ENCODE data around the gene MAST4. TPM values are rescaled to one million over a fixed set of nuclear protein-coding genes. Genes with fewer than 3 reads are reported as not detected.

MAST4 gene
- total and polyA plus RNA-seq, 2 of the 8 experiments (the other 6 are each of a cell fraction or from before 2014, with no cell fraction given), result 1.5 to 2.6 TPM

GRCh38 chr5:66553368-66553912, 42.8 kb upstream of the MAST4 start:
- Histone ChIP-seq H3K4ac (replicated peaks; ENCODE audit: insufficient read length, low read depth, low read length) (no peak overlapping the region), H3K23ac (ENCODE audit: insufficient read length) (no peak overlapping the region), H4K20me1 (replicated peaks in 1 of 2; ENCODE audit: control insufficient read depth in 1 of 2, insufficient read depth in 2 of 2, low read length in 2 of 2) (no peaks in the 10 kb centered on the region), H2AFZ (ENCODE audit: low read length) (no peak overlapping the region), H4K91ac (replicated peaks; ENCODE audit: insufficient read length, low read length) (no peak overlapping the region), H2AK5ac (ENCODE audit: low read depth, low read length) (no peak overlapping the region), H3K36me3 (ENCODE audit: control insufficient read depth in 2 of 4, insufficient read depth in 4 of 4, low read length in 3 of 4) (no peaks in the 10 kb centered on the region), H3K23me2 (ENCODE audit: low read depth, low read length) (no peaks in the 10 kb centered on the region), H2BK12ac (ENCODE audit: low read depth, low read length) (no peak overlapping the region), H3K56ac (replicated peaks; ENCODE audit: insufficient read length, low read depth, low read length) (no peak overlapping the region), H3K18ac (ENCODE audit: extremely low read depth, low read length) (no peak overlapping the region), H4K5ac (ENCODE audit: insufficient read length, low read depth, low read length) (no peak overlapping the region), H2BK20ac (ENCODE audit: low read length) (no peak overlapping the region), H3K79me2 (ENCODE audit: control insufficient read depth in 1 of 2, insufficient read depth in 2 of 2, low read length in 2 of 2) (no peaks in the 10 kb centered on the region), H3K79me1 (ENCODE audit: low read depth, low read length) (no peaks in the 10 kb centered on the region), H2BK120ac (replicated peaks; ENCODE audit: low read depth, low read length) (no peak overlapping the region), H2BK5ac (ENCODE audit: low read depth, low read length) (no peak overlapping the region), H4K8ac (ENCODE audit: extremely low read depth, insufficient read depth, low read length) (no peak overlapping the region), H3K9me3 (ENCODE audit: insufficient read depth in 2 of 2, low read depth in 1 of 2, low read length in 1 of 2) (peaks cover 3% of the 10 kb centered on the region in 2 experiments; a peak in 2 of 4 replicates), H3K4me2 (ENCODE audit: insufficient read depth in 1 of 2, low read depth in 2 of 2, low read length in 2 of 2) (no peak overlapping the region), H3K27me3 (replicated peaks in 1 of 4; ENCODE audit: control insufficient read depth in 3 of 4, extremely low read depth in 1 of 4, insufficient read depth in 3 of 4, low read length in 3 of 4) (no peaks in the 10 kb centered on the region), H3K27ac (ENCODE audit: low read depth, low read length) (no peak overlapping the region), H3K9ac (replicated peaks in 1 of 4; ENCODE audit: extremely low read depth in 1 of 4, low read depth in 3 of 4, low read length in 3 of 4) (no peak overlapping the region), H2BK15ac (ENCODE audit: low read length) (no peak overlapping the region), H3K4me1 (replicated peaks in 1 of 4; ENCODE audit: control insufficient read depth in 3 of 4, insufficient read depth in 4 of 4, low read length in 3 of 4) (no peaks in the 10 kb centered on the region), H3K4me3 (ENCODE audit: extremely low read depth in 1 of 4, insufficient read depth in 2 of 4, low read depth in 3 of 4, low read length in 4 of 4) (no peak overlapping the region), H3K14ac (ENCODE audit: insufficient read length) (no peak overlapping the region)
- CTCF ChIA-PET (ENCODE audit: partially characterized antibody), result no interaction called here
- WGBS, 2 experiments (ENCODE audit: extremely low coverage in 1 of 2, insufficient coverage in 1 of 2, insufficient read length in 1 of 2, insufficient replicate concordance in 2 of 2, low coverage in 1 of 2, low lambda C conversion rate in 2 of 2, missing lambda C conversion rate in 1 of 2), result 75% methylated on average over 1 of the region's 1 CpG; no CpG with 5 or more reads in 1 of the 2 experiments
- DNase-seq (ENCODE audit: low read depth in 1 of 2, low spot score in 2 of 2), result no peak
- no peak for FAIRE-seq
- POLR2A ChIA-PET (ENCODE audit: partially characterized antibody), result no interaction called here
- no peak for TF ChIP-seq CHD2 (IDR thresholded peaks at IDR 0.05; ENCODE audit: low read length)
- no peak for TF ChIP-seq ZNF274 (IDR thresholded peaks at IDR 0.05; ENCODE audit: borderline replicate concordance, extremely low read depth, low read length)
- no peak for TF ChIP-seq ASH2L (IDR thresholded peaks at IDR 0.05; ENCODE audit: low read length)
- TF ChIP-seq SIX5 (IDR thresholded peaks at IDR 0.05; ENCODE audit: low read depth, low read length), result no peak
- no peak for TF ChIP-seq BRCA1 (IDR thresholded peaks at IDR 0.05; ENCODE audit: low read depth, low read length)
- TF ChIP-seq EZH2 (IDR thresholded peaks at IDR 0.05; ENCODE audit: low read depth, low read length, severe bottlenecking), result no peak
- no peak for TF ChIP-seq CTBP2 (IDR thresholded peaks at IDR 0.05; ENCODE audit: borderline replicate concordance, insufficient read depth, insufficient read length, low read length)
- no peak for TF ChIP-seq SIRT6 (IDR thresholded peaks at IDR 0.05; ENCODE audit: low read length)
- TF ChIP-seq KDM5A (IDR thresholded peaks at IDR 0.05; ENCODE audit: low read length), result no peak
- no peak for TF ChIP-seq RAD21 (IDR thresholded peaks at IDR 0.05 in 1 of 2, conservative IDR thresholded peaks at IDR 0.05 in 1 of 2; ENCODE audit: low read depth in 2 of 2, low read length in 2 of 2)
- no peak for TF ChIP-seq ATF3 (IDR thresholded peaks at IDR 0.05; ENCODE audit: insufficient read depth, low read depth, low read length)
- TF ChIP-seq TAF1 (IDR thresholded peaks at IDR 0.05; ENCODE audit: low read depth, low read length), result no peak
- no peak for TF ChIP-seq SUZ12 (IDR thresholded peaks at IDR 0.05; ENCODE audit: low read length)
- TF ChIP-seq NANOG (IDR thresholded peaks at IDR 0.05; ENCODE audit: insufficient read depth, low read depth, low read length, poor library complexity, severe bottlenecking), result no peak

Data from H1 (cell line).